GM23248 (cell line): ENCODE data around the gene FKBP5. TPM values are rescaled to one million over a fixed set of nuclear protein-coding genes. Genes with fewer than 3 reads are reported as not detected.

Source experiments
- DNase-seq: peaks from one replicate; pipeline ENCODE4 v3.0.0-alpha.2; 2015
- H2AFZ ChIP-seq: fragments of 200-600 bp; sonication (generic); 2 replicates; pipeline ENCODE4 v1.6.1; 2016; ENCODE audit warnings: antibody characterized with exemption
- H3F3A ChIP-seq: fragments of 200-600 bp; sonication (generic); 2 replicates; pipeline ENCODE4 v1.6.1; 2016; ENCODE audit warnings: mild to moderate bottlenecking, antibody characterized with exemption, mixed run types; ENCODE audit not compliant: insufficient read depth
- H3K27ac ChIP-seq: fragments of 200-600 bp; sonication (generic); 2 replicates; pipeline ENCODE4 v1.5.1; 2016; ENCODE audit warnings: mild to moderate bottlenecking
- H3K27me3 ChIP-seq: fragments of 200-600 bp; sonication (generic); replicated peaks from 2 replicates; pipeline ENCODE4 v1.6.1; 2016; ENCODE audit warnings: mild to moderate bottlenecking; ENCODE audit not compliant: insufficient read depth
- H3K36me3 ChIP-seq: fragments of 200-600 bp; sonication (generic); 2 replicates; pipeline ENCODE4 v1.6.1; 2016; ENCODE audit warnings: low read depth, mild to moderate bottlenecking
- H3K4me1 ChIP-seq: fragments of 200-600 bp; sonication (generic); 2 replicates; pipeline ENCODE4 v1.6.1; 2016; ENCODE audit warnings: mild to moderate bottlenecking; ENCODE audit not compliant: insufficient read depth
- H3K4me2 ChIP-seq: fragments of 200-600 bp; sonication (generic); one replicate; pipeline ENCODE4 v1.6.1; 2016; ENCODE audit warnings: mild to moderate bottlenecking; ENCODE audit not compliant: unreplicated experiment
- H3K4me3 ChIP-seq: fragments of 200-600 bp; sonication (generic); 2 replicates; pipeline ENCODE4 v1.5.1; 2016; ENCODE audit warnings: mild to moderate bottlenecking
- H3K79me2 ChIP-seq: fragments of 200-600 bp; sonication (generic); 2 replicates; pipeline ENCODE4 v1.6.1; 2016; ENCODE audit warnings: mild to moderate bottlenecking; ENCODE audit not compliant: insufficient read depth
- H3K9ac ChIP-seq: fragments of 200-600 bp; sonication (generic); 2 replicates; pipeline ENCODE4 v1.6.1; 2016; ENCODE audit warnings: mild to moderate bottlenecking
- H3K9me2 ChIP-seq: fragments of 200-600 bp; sonication (generic); 2 replicates; pipeline ENCODE4 v1.6.1; 2016; ENCODE audit warnings: mixed run types, mild to moderate bottlenecking, moderate library complexity; ENCODE audit not compliant: insufficient read depth
- H3K9me3 ChIP-seq: fragments of 200-600 bp; sonication (generic); one replicate; pipeline ENCODE4 v1.6.1; 2017; ENCODE audit warnings: low read depth
- H4K20me1 ChIP-seq: fragments of 200-600 bp; sonication (generic); 2 replicates; pipeline ENCODE4 v1.6.0; 2016; ENCODE audit not compliant: insufficient read depth
- EZH2 ChIP-seq: fragments of 200-600 bp; sonication (generic); IDR thresholded peaks from 2 replicates; pipeline ENCODE4 v1.6.1; 2018; ENCODE audit warnings: antibody characterized with exemption, mild to moderate bottlenecking; ENCODE audit not compliant: insufficient read depth, poor library complexity, severe bottlenecking
- EZH2phosphoT487 ChIP-seq: fragments of 200-600 bp; sonication (generic); IDR thresholded peaks from 2 replicates; pipeline ENCODE4 v1.6.1; 2018; ENCODE audit warnings: antibody characterized with exemption, moderate library complexity, mild to moderate bottlenecking, low read depth; ENCODE audit not compliant: insufficient read depth
- WGBS, 2 experiments: methylation state at CpG; one replicate each; pipeline ENCODE4 v1.1.6; 2015 to 2017; ENCODE audit warnings: low lambda C conversion rate in 2 of 2, low coverage in 1 of 2; ENCODE audit errors: missing lambda C conversion rate in 2 of 2; 5-methylcytosine and 5-hydroxymethylcytosine counted together
- in situ Hi-C: fragments of 300-500 bp; cut with MboI; formaldehyde crosslinking; loops from 2 replicates; pipeline ENCODE4 v1.15.0; 2020
- polyA plus RNA-seq: library from polyadenylated mRNA; unstranded; fragments of >200 nt; fragmentation: Nextera tagmentation; extraction: Ambion mirVana; gene quantifications from 2 replicates; pipeline ENCODE4 v1.2.1, GENCODE V29; 2016
- total RNA-seq: library from RNA; depleted of rRNA; stranded (reverse); fragments of >200 nt; shearing (Covaris generic); gene quantifications from 2 replicates; pipeline ENCODE4 v1.2.3, GENCODE V29; 2014

Gene FKBP5
- total and polyA plus RNA-seq, 2 experiments from 2014 or later, result 3.6 to 6.3 TPM

GRCh38 chr6:35725721-35726438 is 37.2 kb upstream of the FKBP5 start:
- in situ Hi-C loops, result loop anchor here (25.0 kb wide), 1 partner anchor 414 kb away; no protein-coding TSS in a partner anchor

DNA sequence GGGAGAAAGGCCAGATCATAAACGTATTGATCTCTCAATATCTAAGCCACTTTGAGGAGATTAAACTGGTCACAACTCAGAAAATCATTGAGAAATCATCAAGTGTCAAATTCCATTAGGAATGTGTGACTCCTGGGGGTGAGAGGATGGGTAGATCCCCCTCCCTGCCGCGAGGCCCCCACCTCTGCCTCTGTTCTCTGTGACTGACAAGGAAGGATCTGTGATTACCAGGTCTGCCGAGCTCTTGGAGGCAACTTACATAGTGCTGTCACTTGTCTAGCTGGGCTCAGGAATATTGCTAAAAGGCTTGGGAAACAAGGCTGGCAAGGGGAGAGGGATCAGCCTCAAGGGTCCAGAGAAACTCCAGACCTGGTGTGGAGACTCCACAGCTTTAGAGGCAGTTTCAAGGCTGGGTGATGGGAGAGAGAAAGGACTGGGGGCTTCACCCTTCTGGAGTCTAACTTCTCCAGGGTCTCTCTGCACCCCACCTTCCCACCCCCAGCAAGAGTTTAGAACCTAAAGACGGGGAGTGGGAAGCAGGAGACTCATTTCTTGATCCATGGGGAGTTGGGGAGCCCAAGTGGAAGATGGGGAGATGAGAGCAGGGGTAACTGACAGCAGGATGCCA is 36.5 kb upstream of the FKBP5 start:
- Histone ChIP-seq H3K9me2 (no peaks in the 10 kb centered on the region), H3K27me3 (no peaks in the 10 kb centered on the region), H3K4me1 (peaks cover 19% of the 10 kb centered on the region), H3K4me3 (no peak overlapping the region), H3K27ac (no peak overlapping the region), H3K36me3 (no peaks in the 10 kb centered on the region), H2AFZ (no peak overlapping the region), H3K79me2 (no peaks in the 10 kb centered on the region), H3K4me2 (no peak overlapping the region), H4K20me1 (no peaks in the 10 kb centered on the region), H3K9me3 (no peaks in the 10 kb centered on the region), H3F3A (0 out of 2 replicates have a peak, but pooled peaks cover 5% of the 10 kb centered on the region), H3K9ac (no peak overlapping the region)
- TF ChIP-seq EZH2 (no peak), EZH2phosphoT487 (no peak)
- in situ Hi-C loops, result loop anchor here (25.0 kb wide), 1 partner anchor 413 kb away; no protein-coding TSS in a partner anchor
- 54 to 55% methylated on average over 5 of the region's 5 CpGs for WGBS, 2 experiments
- DNase-seq, result no peak

More at GRCh38 chr6:35725721-35726438, 37.2 kb upstream of the FKBP5 start:
- H3K4me1 ChIP-seq, result peaks cover 21% of the 10 kb centered on the region
- WGBS, 2 experiments, result 42 to 44% methylated on average over 11 of the region's 11 CpGs
- no peaks in the 10 kb centered on the region for H3K36me3 ChIP-seq
- DNase-seq, result peak; percentile 37
- no peak overlapping the region for H3K9ac ChIP-seq
- H3K9me2 ChIP-seq, result no peaks in the 10 kb centered on the region
- TF ChIP-seq EZH2 (no peak), EZH2phosphoT487 (no peak)
- no peak overlapping the region for H2AFZ ChIP-seq
- H3K4me2 ChIP-seq, result no peak overlapping the region
- H3K27ac ChIP-seq, result no peak overlapping the region
- 0 out of 2 replicates have a peak, but pooled peaks cover 9% of the 10 kb centered on the region for H3F3A ChIP-seq
- H4K20me1 ChIP-seq, result no peaks in the 10 kb centered on the region
- no peaks in the 10 kb centered on the region for H3K9me3 ChIP-seq
- H3K4me3 ChIP-seq, result no peak overlapping the region
- H3K79me2 ChIP-seq, result no peaks in the 10 kb centered on the region
- H3K27me3 ChIP-seq, result no peaks in the 10 kb centered on the region

DNA sequence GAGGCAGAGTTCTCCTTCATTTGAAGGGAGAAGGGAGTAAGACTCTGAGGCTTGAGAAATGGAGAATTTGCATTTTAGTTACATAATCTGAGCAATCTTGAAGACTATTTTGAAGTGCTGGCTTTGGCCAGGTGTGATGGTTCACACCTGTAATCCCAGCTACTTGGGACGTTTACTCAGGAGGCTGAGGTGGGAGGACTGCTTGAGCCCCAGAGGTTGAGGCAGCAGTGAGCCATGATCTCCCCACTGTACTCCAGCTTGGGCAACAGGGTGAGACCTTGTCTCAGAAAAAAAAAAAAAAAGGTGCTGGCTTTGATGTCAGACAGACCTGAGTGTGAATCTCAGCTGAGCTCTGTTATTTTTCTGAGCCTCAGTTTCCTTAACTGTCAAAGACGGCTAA is 35.8 kb upstream of the FKBP5 start:
- no peak overlapping the region for H3K9ac ChIP-seq
- in situ Hi-C loops, result no loop called here
- no peak for DNase-seq
- no peaks in the 10 kb centered on the region for H3K9me3 ChIP-seq
- H3K4me1 ChIP-seq, result peaks cover 19% of the 10 kb centered on the region
- H2AFZ ChIP-seq, result no peak overlapping the region
- no peak for TF ChIP-seq EZH2phosphoT487
- no peak for TF ChIP-seq EZH2
- no peak overlapping the region for H3K4me3 ChIP-seq
- no peaks in the 10 kb centered on the region for H3K79me2 ChIP-seq
- no peaks in the 10 kb centered on the region for H3K36me3 ChIP-seq
- no peaks in the 10 kb centered on the region for H4K20me1 ChIP-seq
- no peaks in the 10 kb centered on the region for H3K27me3 ChIP-seq
- no peak overlapping the region for H3K27ac ChIP-seq
- no peak overlapping the region for H3K4me2 ChIP-seq
- WGBS, 2 experiments, result 68 to 73% methylated on average over 2 of the region's 2 CpGs
- no peaks in the 10 kb centered on the region for H3K9me2 ChIP-seq
- 0 out of 2 replicates have a peak, but pooled peaks cover 3% of the 10 kb centered on the region for H3F3A ChIP-seq

- Histone ChIP-seq H3K79me2 (no peaks in the 10 kb centered on the region), H3K9me3 (no peaks in the 10 kb centered on the region), H3K9me2 (no peaks in the 10 kb centered on the region), H3K27ac (no peak overlapping the region), H3K36me3 (no peaks in the 10 kb centered on the region), H3F3A (no peaks in the 10 kb centered on the region), H3K4me1 (peaks cover 19% of the 10 kb centered on the region), H3K4me2 (no peak overlapping the region), H4K20me1 (no peaks in the 10 kb centered on the region), H3K9ac (no peak overlapping the region), H3K27me3 (no peaks in the 10 kb centered on the region), H3K4me3 (no peak overlapping the region), H2AFZ (no peak overlapping the region)
- 93 to 94% methylated on average over 4 of the region's 4 CpGs for WGBS, 2 experiments
- TF ChIP-seq EZH2phosphoT487 (no peak), EZH2 (no peak)
- in situ Hi-C loops, result no loop called here
- DNase-seq, result no peak
These were observed 35.3 kb upstream of the FKBP5 start for GRCh38 chr6:35724059-35724458.
